ENCODE data around the gene STAT1.

STAT1 gene

DNA sequence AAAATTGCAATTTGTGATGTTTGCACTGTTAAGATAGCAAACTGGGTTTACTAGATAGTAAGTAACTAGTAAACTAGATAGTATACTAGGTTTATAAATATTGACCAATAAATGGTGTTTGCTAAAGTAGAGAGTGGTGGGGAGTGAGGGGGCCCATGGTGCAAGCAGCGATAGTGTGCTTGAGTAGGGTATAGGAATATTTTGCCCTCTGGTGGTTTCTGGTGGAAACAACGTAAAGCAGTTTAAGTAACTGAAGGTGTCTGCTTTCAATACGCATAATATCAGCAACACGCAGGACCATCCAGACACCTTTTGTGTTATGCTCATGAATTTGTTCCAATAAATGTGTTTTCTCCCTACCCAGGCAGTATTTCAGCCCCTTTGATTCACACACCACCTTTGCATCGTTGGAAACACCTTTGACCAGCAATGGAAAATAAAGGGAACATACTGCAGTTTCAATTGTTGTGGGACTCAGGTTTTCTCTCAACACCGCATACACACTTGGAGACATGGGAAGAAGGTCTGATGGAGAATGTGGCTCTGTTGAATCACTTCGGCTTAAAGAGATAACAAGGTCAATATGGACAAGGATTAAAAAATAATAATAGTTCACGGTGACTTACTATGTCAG lies 16.7 kb upstream of the STAT1 start:
- peak; percentile 51 for DNase-seq

DNA sequence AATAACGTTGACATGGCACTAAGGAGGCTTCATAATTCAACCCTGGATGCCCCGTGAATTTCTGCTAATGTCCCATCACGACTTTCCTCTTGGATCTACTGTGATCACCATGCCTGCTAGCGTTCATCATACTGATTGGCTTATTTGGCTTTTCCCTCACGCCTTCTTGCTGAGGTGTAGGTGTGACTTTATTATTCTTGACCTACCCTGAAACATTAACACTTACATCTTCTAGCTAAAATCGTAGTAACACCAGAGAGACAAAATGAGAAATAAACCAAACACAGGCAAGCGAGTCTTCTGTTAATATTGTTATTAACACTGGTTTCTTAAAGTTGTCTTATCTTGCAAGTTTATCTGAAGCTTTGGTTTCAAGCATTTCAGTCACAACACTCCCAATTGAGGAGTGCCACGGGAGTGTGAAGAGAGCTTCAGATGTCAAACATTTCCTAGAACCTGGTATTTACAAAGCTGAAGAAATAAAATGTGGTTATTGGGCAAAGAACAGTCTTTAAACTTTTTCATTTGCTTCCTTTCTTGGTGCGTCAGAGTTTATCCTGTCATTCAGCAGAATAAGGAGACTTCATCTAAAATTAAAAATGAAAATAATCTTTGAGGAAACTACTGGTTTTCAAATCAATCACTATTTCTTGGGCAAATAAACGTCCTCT lies 15.4 kb upstream of the STAT1 start:
- DNase-seq: no peak

DNA sequence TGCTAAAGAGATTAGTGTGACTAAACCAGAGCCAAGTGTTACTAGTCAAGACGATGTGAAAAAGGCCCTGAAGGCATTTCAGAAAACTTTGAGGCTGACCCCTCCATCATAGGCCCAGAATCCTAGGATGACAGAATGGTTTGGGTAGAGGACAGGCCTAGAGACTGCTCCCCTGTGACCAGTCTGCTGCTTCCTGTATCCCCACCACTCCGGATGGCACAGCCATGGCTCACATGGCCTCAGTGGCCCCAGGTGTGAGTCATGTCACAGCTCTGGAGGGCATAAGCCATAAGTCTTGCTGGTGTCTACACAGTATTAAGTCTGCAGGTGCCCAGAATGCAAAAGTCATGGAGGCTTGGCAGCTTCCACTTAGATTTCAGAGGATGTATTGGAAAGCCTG lies 12.4 kb upstream of the STAT1 start:
- DNase-seq: no peak

GRCh38 chr2:191025135-191025534 lies 11.2 kb upstream of the STAT1 start:
- DNase-seq: no peak

- DNase-seq: no peak
Measured at GRCh38 chr2:191023235-191023679, 9.3 kb upstream of the STAT1 start.

GRCh38 chr2:191020742-191021381 lies 6.9 kb upstream of the STAT1 start:
- peak; percentile 88 for DNase-seq

- DNase-seq: peak; percentile 96
Measured at GRCh38 chr2:191020221-191020741, 6.3 kb upstream of the STAT1 start.

- DNase-seq: no peak
Measured at GRCh38 chr2:191019376-191019775, 5.4 kb upstream of the STAT1 start.

GRCh38 chr2:191018643-191019119 lies 4.7 kb upstream of the STAT1 start:
- DNase-seq: no peak

GRCh38 chr2:191018048-191018447 lies 4.1 kb upstream of the STAT1 start:
- no peak for DNase-seq

GRCh38 chr2:191015831-191016230 lies 1.9 kb upstream of the STAT1 start:
- DNase-seq: no peak

GRCh38 chr2:191015239-191015638 lies 1.3 kb upstream of the STAT1 start:
- no peak for DNase-seq

DNA sequence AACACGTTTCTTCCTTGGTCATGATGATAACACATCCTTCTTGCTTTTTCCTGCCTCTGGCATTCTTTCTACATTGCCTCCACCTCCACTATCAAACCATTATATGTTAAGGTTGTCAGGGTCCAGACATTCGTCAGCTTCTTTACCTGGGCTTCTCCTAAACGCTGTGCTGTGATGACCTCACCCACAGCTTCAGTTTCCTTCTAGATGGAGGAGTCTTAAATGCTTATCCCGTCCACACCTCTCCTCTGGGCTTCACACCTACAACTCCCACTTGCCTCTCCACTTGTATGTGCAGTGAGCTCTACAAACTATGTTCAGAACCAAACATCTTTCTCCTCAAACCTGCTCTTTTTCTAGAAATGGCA lies 666 bp upstream of the STAT1 start:
- no peak for DNase-seq

- DNase-seq: no peak
Measured at GRCh38 chr2:191013682-191013931, 364 bp downstream of the STAT1 start.

GRCh38 chr2:191012845-191013681 lies 908 bp downstream of the STAT1 start:
- no peak for DNase-seq

DNA sequence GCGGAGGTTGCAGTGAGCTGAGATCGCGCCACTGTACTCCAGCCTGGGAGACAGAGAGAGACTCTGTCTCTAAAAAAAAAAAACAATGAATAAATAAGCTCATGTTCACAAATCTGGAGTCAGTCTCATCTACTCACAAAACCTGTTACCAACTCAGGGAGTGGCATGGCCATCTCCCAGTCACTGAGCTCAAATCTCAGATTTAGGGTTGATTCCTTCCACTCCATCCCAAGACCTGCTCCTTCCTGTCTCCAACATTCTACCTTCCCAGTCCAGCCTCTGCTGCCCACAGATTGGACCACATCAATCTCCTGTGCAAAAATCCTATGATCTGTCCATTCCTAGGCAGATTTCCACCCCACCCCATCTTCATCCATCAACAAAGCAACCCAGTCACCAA lies 1.6 kb downstream of the STAT1 start:
- DNase-seq: no peak

DNA sequence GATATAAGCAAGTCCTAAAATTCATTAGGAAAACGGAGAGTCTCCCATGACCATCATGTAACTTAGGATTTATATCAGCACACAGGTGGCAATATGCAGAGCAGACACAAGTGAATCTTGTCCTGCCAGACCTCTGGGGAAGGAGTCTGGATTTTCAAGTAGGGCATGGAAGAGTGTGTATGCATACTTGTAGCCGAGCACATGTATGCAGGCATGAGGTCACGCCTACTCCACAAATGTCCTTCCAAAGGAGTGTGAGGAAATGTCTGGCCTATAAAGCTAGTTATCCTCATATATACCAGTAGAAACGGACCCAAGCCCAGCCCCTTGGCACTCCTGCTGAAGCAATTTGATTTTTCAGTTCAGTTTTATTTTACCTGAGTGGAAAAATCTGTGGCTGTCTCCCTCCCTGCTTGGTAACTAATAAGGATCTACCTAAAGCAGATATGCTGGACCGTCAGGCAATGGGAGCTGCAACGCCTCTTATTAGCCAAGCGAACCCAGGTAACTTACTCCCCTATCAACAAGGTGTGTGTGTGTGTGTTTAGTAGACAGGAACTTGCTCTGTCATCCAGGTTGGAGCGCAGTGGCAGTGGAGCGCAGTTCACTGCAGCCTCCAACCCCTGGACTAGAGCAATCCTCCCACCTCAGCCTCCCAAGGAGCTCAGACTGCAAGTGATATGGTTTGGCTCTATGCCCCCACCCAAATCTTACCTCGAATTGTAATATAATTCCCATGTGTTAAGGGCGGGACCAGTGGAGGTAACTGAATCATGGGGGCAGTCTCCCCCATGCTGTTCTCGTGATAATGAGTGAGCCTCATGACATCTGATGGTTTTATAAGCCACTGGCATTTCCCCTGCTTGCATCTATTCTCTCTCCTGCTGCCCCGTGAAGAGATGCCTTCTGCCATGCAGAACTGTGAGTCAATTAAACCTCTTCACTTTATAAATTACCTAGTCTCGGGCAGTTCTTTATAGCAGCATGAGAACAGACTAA lies 2.8 kb downstream of the STAT1 start:
- no peak for DNase-seq

GRCh38 chr2:191009541-191010374 lies 4.2 kb downstream of the STAT1 start:
- peak; percentile 31 for DNase-seq

DNA sequence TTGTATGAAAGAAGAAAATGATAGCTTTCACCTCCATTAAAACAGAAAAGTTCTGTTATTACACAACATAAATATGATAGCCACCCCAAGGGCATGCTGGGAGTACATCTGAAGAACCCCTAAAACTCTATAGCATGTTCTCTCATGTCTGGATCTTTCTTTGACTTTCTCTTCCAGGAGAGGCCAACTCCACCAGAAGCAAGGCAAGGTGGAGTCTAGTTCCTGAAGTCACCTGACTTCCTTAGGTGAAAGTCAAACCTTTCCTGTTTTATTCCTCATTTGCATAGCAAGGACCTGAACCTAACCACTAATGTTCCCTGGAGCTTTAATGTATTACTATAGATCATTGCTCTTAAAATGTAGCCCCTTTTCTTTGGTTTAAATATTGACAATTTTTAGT lies 5.7 kb downstream of the STAT1 start:
- no peak for DNase-seq

- no peak for DNase-seq
Measured at GRCh38 chr2:191006997-191007783, 6.8 kb downstream of the STAT1 start.

Measured in fibroblast of skin of right biceps (primary cell).